ENCODE measurements around the gene TMEM120A. TPM values are rescaled to one million over a fixed set of nuclear protein-coding genes. Genes with fewer than 3 reads are reported as not detected.

Gene TMEM120A
- total RNA-seq, 1 experiment from 2014 or later: 18.9 TPM

- Histone ChIP-seq H3K27ac (ENCODE audit: low read depth, low read length, poor library complexity, severe bottlenecking) (no peak overlapping the region), H3K4me3 (ENCODE audit: low read depth, low read length, poor library complexity, severe bottlenecking) (no peak overlapping the region), H3K9me3 (ENCODE audit: low read depth, low read length, poor library complexity, severe bottlenecking) (no peaks in the 10 kb centered on the region), H3K4me1 (ENCODE audit: insufficient read depth, low read length, poor library complexity, severe bottlenecking) (no peaks in the 10 kb centered on the region), H3K36me3 (ENCODE audit: insufficient read depth, low read length, poor library complexity, severe bottlenecking) (no peaks in the 10 kb centered on the region), H3K27me3 (replicated peaks; ENCODE audit: insufficient read depth, low read depth, low read length, poor library complexity) (no peaks in the 10 kb centered on the region)
- ChIA-PET POLR2A (ENCODE audit: low non-redundant PET) (no interaction called here), CTCF (no interaction called here)
- TF ChIP-seq EZH2 (IDR thresholded peaks at IDR 0.05; ENCODE audit: borderline replicate concordance, low read depth, low read length, poor library complexity, severe bottlenecking) (no peak), CTCF (conservative IDR thresholded peaks at IDR 0.05; ENCODE audit: low read depth, low read length) (no peak)
- intact Hi-C loops (cut with micrococcal nuclease; ENCODE audit: unreplicated experiment): no loop called here
- no TSS peak for BruUV-seq (replicated peaks)
- DNase-seq (ENCODE audit: low spot score): no peak
Observed at GRCh38 chr7:76016191-76016947, 22.0 kb upstream of the TMEM120A start.

- intact Hi-C loops (cut with micrococcal nuclease; ENCODE audit: unreplicated experiment): no loop called here
- no peak overlapping the region for H3K27ac ChIP-seq (ENCODE audit: low read depth, low read length, poor library complexity, severe bottlenecking)
- DNase-seq (ENCODE audit: low spot score): no peak
- H3K4me3 ChIP-seq (ENCODE audit: low read depth, low read length, poor library complexity, severe bottlenecking): no peak overlapping the region
- ChIA-PET POLR2A (ENCODE audit: low non-redundant PET) (no interaction called here), CTCF (no interaction called here)
- TF ChIP-seq CTCF (conservative IDR thresholded peaks at IDR 0.05; ENCODE audit: low read depth, low read length) (no peak), EZH2 (IDR thresholded peaks at IDR 0.05; ENCODE audit: borderline replicate concordance, low read depth, low read length, poor library complexity, severe bottlenecking) (no peak)
- H3K9me3 ChIP-seq (ENCODE audit: low read depth, low read length, poor library complexity, severe bottlenecking): no peaks in the 10 kb centered on the region
- no peaks in the 10 kb centered on the region for H3K4me1 ChIP-seq (ENCODE audit: insufficient read depth, low read length, poor library complexity, severe bottlenecking)
- no peaks in the 10 kb centered on the region for H3K27me3 ChIP-seq (replicated peaks; ENCODE audit: insufficient read depth, low read depth, low read length, poor library complexity)
- H3K36me3 ChIP-seq (ENCODE audit: insufficient read depth, low read length, poor library complexity, severe bottlenecking): no peaks in the 10 kb centered on the region
- no TSS peak for BruUV-seq (replicated peaks)
Observed at GRCh38 chr7:76011442-76011861, 17.1 kb upstream of the TMEM120A start.

GRCh38 chr7:76009672-76010600 is 15.5 kb upstream of the TMEM120A start:
- BruUV-seq (replicated peaks): no TSS peak
- no peak overlapping the region for H3K27ac ChIP-seq (ENCODE audit: low read depth, low read length, poor library complexity, severe bottlenecking)

More at GRCh38 chr7:76009672-76010600, 15.5 kb upstream of the TMEM120A start:
- H3K4me1 ChIP-seq (ENCODE audit: insufficient read depth, low read length, poor library complexity, severe bottlenecking): no peaks in the 10 kb centered on the region
- ChIA-PET POLR2A (ENCODE audit: low non-redundant PET) (no interaction called here), CTCF (no interaction called here)
- TF ChIP-seq EZH2 (IDR thresholded peaks at IDR 0.05; ENCODE audit: borderline replicate concordance, low read depth, low read length, poor library complexity, severe bottlenecking): no peak
- TF ChIP-seq CTCF (conservative IDR thresholded peaks at IDR 0.05; ENCODE audit: low read depth, low read length): no peak
- DNase-seq (ENCODE audit: low spot score): no peak
- intact Hi-C loops (cut with micrococcal nuclease; ENCODE audit: unreplicated experiment): no loop called here
- no peaks in the 10 kb centered on the region for H3K36me3 ChIP-seq (ENCODE audit: insufficient read depth, low read length, poor library complexity, severe bottlenecking)
- H3K4me3 ChIP-seq (ENCODE audit: low read depth, low read length, poor library complexity, severe bottlenecking): no peak overlapping the region
- no peaks in the 10 kb centered on the region for H3K9me3 ChIP-seq (ENCODE audit: low read depth, low read length, poor library complexity, severe bottlenecking)
- no peaks in the 10 kb centered on the region for H3K27me3 ChIP-seq (replicated peaks; ENCODE audit: insufficient read depth, low read depth, low read length, poor library complexity)

Measured in A673 (cell line).